Measurements from ENCODE around the gene LDLRAD3. TPM values are rescaled to one million over a fixed set of nuclear protein-coding genes. Genes with fewer than 3 reads are reported as not detected.

Gene LDLRAD3
- total and polyA plus RNA-seq, 2 experiments from 2014 or later = 6.2 to 9.5 TPM

GRCh38 chr11:36216061-36216615 lies 272.3 kb downstream of the LDLRAD3 start:
- Histone ChIP-seq H3K9me3 (ENCODE audit: low read depth) (no peaks in the 10 kb centered on the region), H3K27ac (no peak overlapping the region), H3K4me1 (ENCODE audit: low read depth) (no peaks in the 10 kb centered on the region), H3K36me3 (no peaks in the 10 kb centered on the region), H3K27me3 (no peaks in the 10 kb centered on the region), H3K4me3 (no peak overlapping the region)
- DNase-seq (ENCODE audit: low read depth in 1 of 2, low spot score in 1 of 2) = no peak
- no peak for TF ChIP-seq CTCF (IDR thresholded peaks at IDR 0.05; ENCODE audit: low read depth, low read length)

GRCh38 chr11:36218283-36218921 lies 274.5 kb downstream of the LDLRAD3 start:
- Histone ChIP-seq H3K9me3 (ENCODE audit: low read depth) (no peaks in the 10 kb centered on the region), H3K27me3 (no peaks in the 10 kb centered on the region), H3K4me1 (ENCODE audit: low read depth) (no peaks in the 10 kb centered on the region), H3K27ac (no peak overlapping the region), H3K36me3 (no peaks in the 10 kb centered on the region), H3K4me3 (no peak overlapping the region)
- DNase-seq (ENCODE audit: low read depth in 1 of 2, low spot score in 1 of 2) = no peak
- TF ChIP-seq CTCF (IDR thresholded peaks at IDR 0.05; ENCODE audit: low read depth, low read length) = no peak

GRCh38 chr11:36219996-36220395 lies 276.1 kb downstream of the LDLRAD3 start:
- no peaks in the 10 kb centered on the region for H3K36me3 ChIP-seq
- no peaks in the 10 kb centered on the region for H3K4me1 ChIP-seq (ENCODE audit: low read depth)
- H3K9me3 ChIP-seq (ENCODE audit: low read depth) = no peaks in the 10 kb centered on the region
- no peak for TF ChIP-seq CTCF (IDR thresholded peaks at IDR 0.05; ENCODE audit: low read depth, low read length)
- H3K4me3 ChIP-seq = no peak overlapping the region
- no peak for DNase-seq (ENCODE audit: low read depth in 1 of 2, low spot score in 1 of 2)
- no peaks in the 10 kb centered on the region for H3K27me3 ChIP-seq
- H3K27ac ChIP-seq = no peak overlapping the region

GRCh38 chr11:36222831-36223635 lies 279.2 kb downstream of the LDLRAD3 start:
- no peak for TF ChIP-seq CTCF (IDR thresholded peaks at IDR 0.05; ENCODE audit: low read depth, low read length)
- H3K4me3 ChIP-seq = no peak overlapping the region
- H3K27me3 ChIP-seq = no peaks in the 10 kb centered on the region
- DNase-seq (ENCODE audit: low read depth in 1 of 2, low spot score in 1 of 2) = peak in 1 of 2 donors; percentile 38
- H3K9me3 ChIP-seq (ENCODE audit: low read depth) = no peaks in the 10 kb centered on the region
- H3K4me1 ChIP-seq (ENCODE audit: low read depth) = no peaks in the 10 kb centered on the region
- no peaks in the 10 kb centered on the region for H3K36me3 ChIP-seq
- H3K27ac ChIP-seq = no peak overlapping the region

- Histone ChIP-seq H3K9me3 (ENCODE audit: low read depth) (no peaks in the 10 kb centered on the region), H3K36me3 (no peaks in the 10 kb centered on the region), H3K27ac (no peak overlapping the region), H3K4me3 (no peak overlapping the region), H3K4me1 (ENCODE audit: low read depth) (no peaks in the 10 kb centered on the region), H3K27me3 (no peaks in the 10 kb centered on the region)
- no peak for DNase-seq (ENCODE audit: low read depth in 1 of 2, low spot score in 1 of 2)
- no peak for TF ChIP-seq CTCF (IDR thresholded peaks at IDR 0.05; ENCODE audit: low read depth, low read length)
Measured at GRCh38 chr11:36224209-36224882, 280.5 kb downstream of the LDLRAD3 start.
